Tibial nerve (tissue), 4 donors: ENCODE results near the gene SPRED3. TPM values are rescaled to one million over a fixed set of nuclear protein-coding genes. Genes with fewer than 3 reads are reported as not detected.
"Not testable (repeated sequence)": the region's sequence is repeated elsewhere in the genome, so short reads cannot be mapped to it uniquely, and the experiment has no call there.

Source experiments
- DNase-seq, 2 donors: peaks; one replicate each; pipeline ENCODE4 v3.0.0-alpha.2; 2019; ENCODE audit warnings: low spot score in 2 of 2
- H3K27ac ChIP-seq, 4 donors: fragments of 200-600 bp; sonication (generic) in 3 of 4; one replicate each; pipeline ENCODE4 v1.5.1; 2017 to 2019; ENCODE audit warnings: mild to moderate bottlenecking in 1 of 4
- H3K27me3 ChIP-seq, 2 donors: fragments of 200-600 bp; sonication (generic) in 1 of 2; one replicate each; pipeline versions ENCODE4 v1.5.1 to v1.6.0; 2017 to 2019
- H3K36me3 ChIP-seq, 3 donors: fragments of 200-600 bp; sonication (generic); one replicate each; pipeline ENCODE4 v1.5.1; 2018 to 2019
- H3K4me1 ChIP-seq, 4 donors: fragments of 200-600 bp; sonication (generic) in 3 of 4; one replicate each; pipeline ENCODE4 v1.5.1; 2017 to 2019
- H3K4me3 ChIP-seq, 4 donors: fragments of 200-600 bp; sonication (generic) in 3 of 4; one replicate each; pipeline ENCODE4 v1.5.1; 2017 to 2019; ENCODE audit warnings: mild to moderate bottlenecking in 1 of 4, moderate library complexity in 1 of 4
- H3K9me3 ChIP-seq, 4 donors: fragments of 200-600 bp; sonication (generic) in 3 of 4; one replicate each; pipeline ENCODE4 v1.5.1; 2017 to 2019
- CTCF ChIP-seq, 5 experiments: fragments of 200-600 bp in 3 of 5; fragments of 450-650 bp in 2 of 5; sonication (generic) in 3 of 5; IDR thresholded peaks; one replicate each; pipeline ENCODE4 v1.5.1; 2016 to 2019; ENCODE audit warnings: antibody characterized with exemption in 5 of 5, mild to moderate bottlenecking in 3 of 5, moderate library complexity in 2 of 5
- EP300 ChIP-seq, 2 donors: sonication (generic); formaldehyde crosslinking; IDR thresholded peaks; one replicate each; pipeline ENCODE4 v1.6.1; 2017; ENCODE audit warnings: antibody characterized with exemption in 2 of 2, mild to moderate bottlenecking in 1 of 2
- POLR2A ChIP-seq, 2 donors: fragments of 450-650 bp; IDR thresholded peaks; one replicate each; pipeline ENCODE4 v1.6.1; 2017; ENCODE audit warnings: antibody characterized with exemption in 2 of 2, mild to moderate bottlenecking in 2 of 2, moderate library complexity in 2 of 2
- WGBS, 2 donors: methylation state at CpG; one replicate each; pipeline ENCODE4 v1.1.5; 2018; 5-methylcytosine and 5-hydroxymethylcytosine counted together
- total RNA-seq, 4 donors: library from RNA; depleted of rRNA; stranded (reverse); fragments of >200 nt; gene quantifications; one replicate each; pipeline ENCODE4 v1.1.0, GENCODE V29; 2016

SPRED3 gene
- total RNA-seq, 4 donors from 2014 or later, result under 0.01 to 0.60 (median 0.21) TPM; not detected in 1

DNA sequence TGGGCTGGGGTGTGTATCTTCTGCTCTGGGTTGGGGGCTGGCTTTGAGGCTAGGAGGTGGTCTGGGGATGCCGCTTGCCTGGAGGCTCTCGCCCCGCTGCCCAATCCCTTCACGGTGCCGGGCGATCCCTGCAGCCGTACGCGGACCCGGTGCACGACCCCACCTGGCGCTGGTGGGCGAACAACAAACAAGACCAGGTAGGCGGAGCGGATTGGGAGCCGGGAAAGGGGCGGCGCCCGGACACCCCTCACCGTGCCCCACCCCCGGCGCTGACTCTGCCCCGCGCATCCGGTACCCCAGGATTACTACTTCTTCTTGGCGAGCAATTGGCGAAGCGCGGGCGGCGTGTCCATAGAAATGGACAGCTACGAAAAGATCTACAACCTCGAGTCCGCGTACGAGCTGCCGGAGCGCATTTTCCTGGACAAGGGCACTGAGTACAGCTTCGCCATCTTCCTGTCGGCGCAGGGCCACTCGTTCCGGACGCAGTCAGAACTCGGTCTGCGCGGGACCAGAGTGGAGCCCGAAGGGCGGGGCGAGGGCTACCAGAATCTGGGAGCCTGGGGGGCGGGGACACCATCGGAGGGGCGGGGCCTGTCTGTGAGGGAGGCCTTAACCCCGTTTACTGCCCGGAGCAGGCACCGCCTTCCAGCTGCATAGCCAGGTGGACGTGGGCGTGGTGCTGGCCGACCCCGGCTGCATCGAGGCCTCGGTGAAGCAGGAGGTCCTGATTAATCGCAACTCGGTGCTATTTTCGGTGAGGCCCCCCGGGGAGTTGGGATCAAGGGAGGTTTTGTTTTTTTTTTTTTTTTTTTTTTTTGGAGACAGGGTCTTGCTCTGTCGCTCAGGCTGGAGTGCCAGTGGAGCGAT is 26.2 kb upstream of the SPRED3 start:
- TF ChIP-seq EP300 (IDR thresholded peaks at IDR 0.05) (no peak), POLR2A (IDR thresholded peaks at IDR 0.05) (no peak), CTCF (IDR thresholded peaks at IDR 0.05) (no peak)
- Histone ChIP-seq H3K4me1 (peaks cover 0 to 22% (median 13%) of the 10 kb centered on the region in 4 donors), H3K36me3 (no peaks in the 10 kb centered on the region), H3K9me3 (no peaks in the 10 kb centered on the region), H3K4me3 (peak overlapping the region; percentile 22 to 59 (median 41)), H3K27ac (peak overlapping the region in 1 of 4 donors; percentile 17), H3K27me3 (peaks cover 0 to 84% of the 10 kb centered on the region in 2 donors)
- WGBS, 2 donors, result 2% methylated on average over 48 to 57 of the region's 68 CpGs
- peak; percentile 43 to 59 for DNase-seq

- not testable (repeated sequence) for H3K27ac ChIP-seq, DNase-seq, H3K9me3 ChIP-seq, H3K36me3 ChIP-seq
- H3K27me3 ChIP-seq, result peaks cover 0 to 92% of the 10 kb centered on the region in 2 donors
- 72 to 74% methylated on average over 14 to 15 of the region's 16 CpGs for WGBS, 2 donors
- peak overlapping the region in 1 of 4 donors; percentile 59 for H3K4me3 ChIP-seq
- H3K4me1 ChIP-seq, result peaks cover 0 to 22% (median 13%) of the 10 kb centered on the region in 4 donors
Measured at GRCh38 chr19:38362946-38363688, 25.4 kb upstream of the SPRED3 start.

DNA sequence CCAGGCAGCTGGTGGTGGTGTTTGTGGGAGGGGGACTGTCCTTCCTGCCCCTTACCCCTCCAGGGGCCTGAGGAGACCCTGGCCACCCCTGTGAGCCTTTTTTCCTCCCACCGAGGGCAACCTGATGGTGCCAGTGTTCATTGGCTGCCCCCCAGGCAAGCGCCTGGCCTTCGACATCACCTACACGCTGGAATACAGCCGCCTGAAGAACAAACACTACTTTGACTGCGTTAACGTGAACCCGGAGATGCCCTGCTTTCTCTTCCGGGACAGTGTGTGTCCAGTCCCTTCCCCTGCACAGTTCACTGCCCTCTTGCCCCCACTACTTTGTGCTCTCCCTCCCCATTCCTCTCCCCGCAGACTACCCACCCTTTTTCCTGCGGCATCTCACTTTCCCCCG is 21.5 kb upstream of the SPRED3 start:
- TF ChIP-seq POLR2A (IDR thresholded peaks at IDR 0.05) (no peak), EP300 (IDR thresholded peaks at IDR 0.05) (no peak), CTCF (IDR thresholded peaks at IDR 0.05) (no peak)
- no peak overlapping the region for H3K27ac ChIP-seq
- 48 to 55% methylated on average over 12 of the region's 12 CpGs for WGBS, 2 donors
- peaks cover 0 to 63% of the 10 kb centered on the region in 2 donors for H3K27me3 ChIP-seq
- no peak for DNase-seq
- H3K36me3 ChIP-seq, result no peaks in the 10 kb centered on the region
- H3K4me3 ChIP-seq, result no peak overlapping the region
- peaks cover 0 to 12% (median 10%) of the 10 kb centered on the region in 4 donors for H3K4me1 ChIP-seq
- no peaks in the 10 kb centered on the region for H3K9me3 ChIP-seq

GRCh38 chr19:38369584-38369983 is 18.9 kb upstream of the SPRED3 start:
- 85 to 89% methylated on average over 2 of the region's 2 CpGs for WGBS, 2 donors
- TF ChIP-seq EP300 (IDR thresholded peaks at IDR 0.05) (no peak), CTCF (IDR thresholded peaks at IDR 0.05) (no peak), POLR2A (IDR thresholded peaks at IDR 0.05) (no peak)

DNA sequence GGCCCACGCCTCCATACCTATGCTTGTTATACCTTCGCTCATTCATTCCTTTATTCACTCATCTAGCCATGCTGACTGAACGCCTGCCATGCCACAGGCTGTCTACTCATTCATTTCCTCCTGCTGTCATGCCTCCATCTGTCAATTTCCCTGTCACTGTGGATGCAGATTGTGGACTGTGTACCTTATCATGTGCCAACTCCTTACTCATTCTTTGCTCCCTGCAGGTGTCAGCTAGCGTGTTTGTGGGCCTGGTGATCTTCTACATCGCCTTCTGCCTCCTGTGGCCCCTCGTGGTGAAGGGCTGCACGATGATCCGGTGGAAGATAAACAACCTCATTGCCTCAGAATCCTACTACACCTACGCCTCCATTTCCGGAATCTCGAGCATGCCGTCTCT is 18.2 kb upstream of the SPRED3 start:
- 72 to 75% methylated on average over 12 of the region's 12 CpGs for WGBS, 2 donors

More at GRCh38 chr19:38369584-38369983, 18.9 kb upstream of the SPRED3 start:
- no peak overlapping the region for H3K4me3 ChIP-seq
- H3K4me1 ChIP-seq, result no peaks in the 10 kb centered on the region
- H3K9me3 ChIP-seq, result no peaks in the 10 kb centered on the region
- peaks cover 0 to 40% of the 10 kb centered on the region in 2 donors for H3K27me3 ChIP-seq
- H3K36me3 ChIP-seq, result no peaks in the 10 kb centered on the region
- H3K27ac ChIP-seq, result no peak overlapping the region
- no peak for DNase-seq

More for the DNA sequence above, 18.2 kb upstream of the SPRED3 start:
- Histone ChIP-seq H3K4me1 (peaks cover 0 to 2% (median under 1%) of the 10 kb centered on the region in 4 donors), H3K4me3 (no peak overlapping the region), H3K36me3 (no peaks in the 10 kb centered on the region), H3K27me3 (peaks cover 0 to 33% of the 10 kb centered on the region in 2 donors), H3K9me3 (no peaks in the 10 kb centered on the region), H3K27ac (no peak overlapping the region)
- no peak for TF ChIP-seq CTCF (IDR thresholded peaks at IDR 0.05)
- no peak for TF ChIP-seq EP300 (IDR thresholded peaks at IDR 0.05)
- no peak for TF ChIP-seq POLR2A (IDR thresholded peaks at IDR 0.05)
- DNase-seq, result no peak
